Endothelial cell of umbilical vein (primary cell): ENCODE results near the gene CAPN8. TPM values are rescaled to one million over a fixed set of nuclear protein-coding genes. Genes with fewer than 3 reads are reported as not detected.

Source experiments
- BruUV-seq: library from RNA; stranded (reverse); fragments of 400-500 nt; replicated peaks from 2 replicates; lab custom pipeline; 2021; lab: Mats Ljungman, UMichigan
- CTCF ChIA-PET: fragments of 300-600, 350-600 bp; sonication (Branson Sonifier 250); formaldehyde crosslinking; loops from one replicate; lab custom pipeline; 2021; ENCODE audit warnings: antibody characterized with exemption, inconsistent platforms; lab: Charles Lee
- POLR2A ChIA-PET: fragments of 300-600, 350-600 bp; sonication (Branson Sonifier 250); formaldehyde crosslinking; loops from one replicate; lab custom pipeline; 2021; ENCODE audit warnings: antibody characterized with exemption, inconsistent platforms; lab: Charles Lee
- DNase-seq: peaks from one replicate; pipeline ENCODE4 v3.0.0-alpha.2; 2011; ENCODE audit warnings: low read depth, low spot score
- FAIRE-seq: peaks from 2 replicates; lab custom pipeline; 2011; peaks lifted over from hg19 to GRCh38; lab: Jason Lieb, UNC
- H2AFZ ChIP-seq: 2 replicates; pipeline ENCODE4 v1.6.0; 2012; ENCODE audit warnings: low read depth, low read length, control low read depth, inconsistent platforms
- H3K27ac ChIP-seq: 2 replicates; pipeline ENCODE4 v1.5.1; 2011; ENCODE audit warnings: low read depth, mild to moderate bottlenecking, control low read depth, low read length, moderate library complexity; ENCODE audit not compliant: insufficient read depth
- H3K27me3 ChIP-seq, 2 experiments: 2 replicates each; pipeline versions ENCODE4 v1.6.0 to v1.6.1; 2011; ENCODE audit warnings: low read length in 2 of 2, mixed read lengths in 1 of 2; ENCODE audit not compliant: control insufficient read depth in 2 of 2, insufficient read depth in 2 of 2
- H3K36me3 ChIP-seq, 2 experiments: 2 replicates in 1 of 2; 3 replicates in 1 of 2; pipeline ENCODE4 v1.5.1; 2011; ENCODE audit warnings: low read length in 2 of 2, mild to moderate bottlenecking in 1 of 2, moderate library complexity in 1 of 2; ENCODE audit not compliant: control insufficient read depth in 2 of 2, insufficient read depth in 2 of 2; ENCODE audit errors: extremely low read depth in 1 of 2
- H3K4me1 ChIP-seq: 3 replicates; pipeline ENCODE4 v1.5.1; 2011; ENCODE audit warnings: mild to moderate bottlenecking, low read length; ENCODE audit not compliant: control insufficient read depth, insufficient read depth; ENCODE audit errors: extremely low read depth
- H3K4me2 ChIP-seq: 2 replicates; pipeline ENCODE4 v1.6.1; 2011; ENCODE audit warnings: low read length, control low read depth, mixed read lengths; ENCODE audit not compliant: insufficient read depth
- H3K4me3 ChIP-seq, 3 experiments: fragments of 200-600 bp in 1 of 3; sonication (generic), shearing (Covaris generic) in 1 of 3; replicated peaks in 1 of 3; 2 replicates each; pipeline ENCODE4 v1.5.1; 2011 to 2016; ENCODE audit warnings: control low read depth in 3 of 3, low read length in 3 of 3, mild to moderate bottlenecking in 2 of 3, inconsistent platforms in 1 of 3, low read depth in 1 of 3, moderate library complexity in 1 of 3; ENCODE audit not compliant: insufficient read depth in 1 of 3
- H3K79me2 ChIP-seq: 2 replicates; pipeline ENCODE4 v1.6.0; 2012; ENCODE audit warnings: low read length, inconsistent platforms; ENCODE audit not compliant: control insufficient read depth, insufficient read depth
- H3K9ac ChIP-seq: replicated peaks from 2 replicates; pipeline ENCODE3; 2011; ENCODE audit warnings: low read length, control low read depth; ENCODE audit not compliant: insufficient read depth; ENCODE audit errors: extremely low read depth
- H3K9me1 ChIP-seq: replicated peaks from 3 replicates; pipeline ENCODE4 v1.6.0; 2011; ENCODE audit warnings: mild to moderate bottlenecking, low read length; ENCODE audit not compliant: control insufficient read depth, insufficient read depth; ENCODE audit errors: extremely low read depth
- H3K9me3 ChIP-seq: replicated peaks from 2 replicates; pipeline ENCODE4 v1.5.1; 2012; ENCODE audit warnings: low read length, inconsistent platforms; ENCODE audit not compliant: control insufficient read depth, insufficient read depth
- H4K20me1 ChIP-seq: replicated peaks from 2 replicates; pipeline ENCODE3; 2011; ENCODE audit warnings: mild to moderate bottlenecking, low read length; ENCODE audit not compliant: control insufficient read depth, insufficient read depth; ENCODE audit errors: extremely low read depth
- CTCF ChIP-seq, 2 donors: IDR thresholded peaks; 1 replicate in 1 of 2; 2 replicates in 1 of 2; pipeline ENCODE4 v1.5.1; 2011; ENCODE audit warnings: low read length in 2 of 2, mild to moderate bottlenecking in 2 of 2, moderate library complexity in 2 of 2, control low read depth in 1 of 2, inconsistent platforms in 1 of 2, low read depth in 1 of 2; ENCODE audit not compliant: insufficient read depth in 1 of 2; ENCODE audit errors: extremely low read depth in 1 of 2
- EZH2 ChIP-seq: IDR thresholded peaks from 2 replicates; pipeline ENCODE4 v1.6.1; 2012; ENCODE audit warnings: borderline replicate concordance, low read depth, mild to moderate bottlenecking, moderate library complexity, low read length, inconsistent platforms; ENCODE audit not compliant: severe bottlenecking
- FOS ChIP-seq: IDR thresholded peaks from 2 replicates; pipeline ENCODE4 v1.6.1; 2011; ENCODE audit warnings: mild to moderate bottlenecking, low read length, moderate library complexity, borderline replicate concordance; ENCODE audit not compliant: insufficient read depth
- GATA2 ChIP-seq: IDR thresholded peaks from 2 replicates; pipeline ENCODE4 v1.7.0; 2011; ENCODE audit warnings: low read depth, mild to moderate bottlenecking, moderate library complexity, mixed read lengths, low read length; ENCODE audit not compliant: insufficient read length, insufficient read depth
- JUN ChIP-seq: IDR thresholded peaks from 2 replicates; pipeline ENCODE4 v1.6.1; 2011; ENCODE audit warnings: borderline replicate concordance, low read depth; ENCODE audit not compliant: insufficient read length, insufficient read depth
- MAX ChIP-seq: IDR thresholded peaks from 2 replicates; pipeline ENCODE4 v1.6.1; 2011; ENCODE audit not compliant: insufficient read depth, insufficient read length
- POLR2A ChIP-seq: IDR thresholded peaks from 2 replicates; pipeline ENCODE4 v1.6.1; 2012; ENCODE audit warnings: low read depth, mild to moderate bottlenecking, control low read depth, low read length
- POLR2AphosphoS5 ChIP-seq: IDR thresholded peaks from 2 replicates; pipeline ENCODE4 v1.6.1; 2012; ENCODE audit warnings: low read depth, mild to moderate bottlenecking, control low read depth, low read length, moderate library complexity; ENCODE audit not compliant: insufficient read depth
- dilution Hi-C: fragments of 300-500 bp; cut with MboI; formaldehyde crosslinking; loops from one replicate; pipeline ENCODE4 v1.15.0; 2019; ENCODE audit warnings: low sequenced_read_pairs; ENCODE audit not compliant: extremely low pct_ligation_motif_present
- intact Hi-C: fragments of 100-400 bp; cut with micrococcal nuclease; formaldehyde crosslinking; loops from one replicate; pipeline ENCODE4 v1.10.0; 2022
- polyA plus RNA-seq, 4 experiments: library from polyadenylated mRNA; depleted of rRNA in 3 of 4; stranded (reverse) in 3 of 4; unstranded in 1 of 4; fragments of >200 nt; gene quantifications; 2 replicates each; pipeline versions ENCODE4 v1.2.1 to v1.2.3, GENCODE V29; 2011 to 2012; ENCODE audit warnings: missing spikeins in 1 of 4
- total RNA-seq: library from RNA; stranded (reverse); gene quantifications from 2 replicates; pipeline ENCODE4 v1.2.3, GENCODE V29; 2021

Gene CAPN8
- total and polyA plus RNA-seq, 2 donors (not counting 3 experiments of a cell fraction or from before 2014, with no cell fraction given) = not detected

- DNase-seq = no peak
- H3K27me3 ChIP-seq = no peaks in the 10 kb centered on the region
- H3K4me1 ChIP-seq = no peaks in the 10 kb centered on the region
- H3K27ac ChIP-seq = no peak overlapping the region
- no TSS peak for BruUV-seq
- H3K9ac ChIP-seq = no peak overlapping the region
- H3K36me3 ChIP-seq = no peaks in the 10 kb centered on the region
- TF ChIP-seq CTCF (IDR thresholded peaks at IDR 0.05; ENCODE audit: extremely low read depth in 1 of 2, insufficient read depth in 1 of 2, low read depth in 1 of 2, low read length in 2 of 2) (no peak), JUN (no peak), MAX (no peak), POLR2A (no peak), GATA2 (no peak), EZH2 (no peak), POLR2AphosphoS5 (no peak), FOS (no peak)
- intact Hi-C loops = no loop called here
- ChIA-PET CTCF (interaction anchor here (1.6 kb wide), 2 partner anchors 60 to 483 kb away, joined by 3 to 10 read pairs; no protein-coding TSS in a partner anchor), POLR2A (no interaction called here)
- H3K4me2 ChIP-seq = no peak overlapping the region
- no peaks in the 10 kb centered on the region for H3K9me1 ChIP-seq
- H3K79me2 ChIP-seq = no peaks in the 10 kb centered on the region
- dilution Hi-C loops = no loop called here
- FAIRE-seq = no peak
- no peaks in the 10 kb centered on the region for H4K20me1 ChIP-seq
- H3K4me3 ChIP-seq = no peak overlapping the region
- H2AFZ ChIP-seq = no peak overlapping the region
- H3K9me3 ChIP-seq = no peaks in the 10 kb centered on the region
Observed at GRCh38 chr1:223616586-223616985, 48.9 kb downstream of the CAPN8 start.
